ENCODE data around the gene SMIM21. TPM values are rescaled to one million over a fixed set of nuclear protein-coding genes. Genes with fewer than 3 reads are reported as not detected.

Gene SMIM21
- total RNA-seq, 2 experiments from 2014 or later = not detected

DNA sequence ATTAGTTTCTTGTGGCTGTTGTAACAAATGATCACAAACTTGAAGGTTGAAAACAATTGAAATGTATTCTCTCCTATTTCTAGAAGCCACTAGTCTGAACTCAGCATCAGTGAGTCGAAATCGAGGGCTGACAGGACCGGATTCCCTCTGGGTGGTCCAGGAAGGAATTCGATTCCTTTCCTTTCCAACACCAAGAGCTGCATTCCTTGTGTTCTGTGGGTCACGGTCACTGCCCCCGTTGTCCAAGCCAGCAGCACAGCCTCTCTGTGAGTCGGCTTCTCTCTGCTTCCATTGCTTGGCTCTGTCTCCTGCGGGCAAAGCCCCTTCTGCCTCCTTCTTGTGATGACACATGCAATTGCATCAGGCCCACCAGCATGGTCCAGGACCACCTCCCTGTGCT, 67.3 kb downstream of the SMIM21 start:
- Mint-ChIP-seq H3K9me3 (ENCODE audit: low read depth) (peaks cover 10% of the 10 kb centered on the region), H3K4me3 (no peak overlapping the region), H3K4me1 (no peaks in the 10 kb centered on the region), H3K36me3 (no peaks in the 10 kb centered on the region), H3K27me3 (no peaks in the 10 kb centered on the region), H3K27ac (no peak overlapping the region)
- DNase-seq = no peak
- CTCF ChIA-PET = no interaction called here
- no peak for ATAC-seq

Other genes starting within 250 kb of the SMIM21 start
- 10 to 100 TPM; 31.5 to 33.5 TPM for gene PTGR3, start 218.6 kb downstream of the SMIM21 start, total RNA-seq
- 10 to 100 TPM; 13.8 to 20.4 TPM for gene TSHZ1, start 216.9 kb downstream of the SMIM21 start, total RNA-seq

Measured in activated CD8-positive, alpha-beta memory T cell treated with anti-CD3 and anti-CD28 coated beads, Interleukin-2, amount 10 ng/mL, durations not matched to agents 7 days and 5 days (primary cell).